SU-DHL-6 (cell line): ENCODE results near the gene SPOCD1.

Source experiments
- H2AFZ ChIP-seq: fragments of 200-600 bp; sonication (generic); 2 replicates; pipeline ENCODE4 v1.6.1; 2014; ENCODE audit warnings: low read depth, mild to moderate bottlenecking, moderate library complexity, mixed read lengths, antibody characterized with exemption, low read length; ENCODE audit not compliant: severe bottlenecking
- H3F3A ChIP-seq: fragments of 200-600 bp; shearing (Covaris generic); 2 replicates; pipeline ENCODE4 v1.6.0; 2016; ENCODE audit warnings: antibody characterized with exemption, mild to moderate bottlenecking; ENCODE audit not compliant: insufficient read depth
- H3K27ac ChIP-seq: fragments of 200-600 bp; sonication (generic); 2 replicates; pipeline ENCODE4 v1.5.1; 2016; ENCODE audit warnings: low read depth, mild to moderate bottlenecking, low read length, moderate library complexity, mixed read lengths
- H3K27me3 ChIP-seq: fragments of 200-600 bp; sonication (generic), shearing (Covaris generic); 2 replicates; pipeline ENCODE4 v1.6.0; 2014; ENCODE audit warnings: mild to moderate bottlenecking, low read length
- H3K36me3 ChIP-seq: fragments of 200-600 bp; sonication (generic); 2 replicates; pipeline ENCODE4 v1.6.1; 2014; ENCODE audit warnings: mild to moderate bottlenecking, low read length, mixed read lengths
- H3K4me2 ChIP-seq: fragments of 300-600, 200-600 bp; shearing (Covaris generic), sonication (generic); 2 replicates; pipeline ENCODE4 v1.6.0; 2014; ENCODE audit warnings: low read length, low read depth, mild to moderate bottlenecking; ENCODE audit not compliant: poor library complexity, severe bottlenecking
- H3K4me3 ChIP-seq: fragments of 200-600 bp; sonication (generic); 2 replicates; pipeline ENCODE4 v1.5.1; 2014; ENCODE audit warnings: antibody characterized with exemption, low read length, mild to moderate bottlenecking, mixed read lengths; ENCODE audit not compliant: insufficient read depth, poor library complexity, severe bottlenecking
- H3K79me2 ChIP-seq: fragments of 200-600 bp; sonication (generic); 2 replicates; pipeline ENCODE4 v1.6.1; 2014; ENCODE audit warnings: mild to moderate bottlenecking, low read length, moderate library complexity; ENCODE audit not compliant: insufficient read depth
- H3K9ac ChIP-seq: fragments of 200-600 bp; sonication (generic); 2 replicates; pipeline ENCODE4 v1.7.0; 2014; ENCODE audit warnings: mild to moderate bottlenecking, low read length
- H3K9me2 ChIP-seq: fragments of 200-600 bp; sonication (generic); replicated peaks from 2 replicates; pipeline ENCODE4 v1.6.1; 2014; ENCODE audit warnings: low read length; ENCODE audit not compliant: insufficient read depth
- H3K9me3 ChIP-seq: fragments of 200-600 bp; sonication (generic); 2 replicates; pipeline ENCODE4 v1.6.1; 2014; ENCODE audit warnings: low read length, mixed read lengths; ENCODE audit not compliant: insufficient read depth
- H4K20me1 ChIP-seq: fragments of 200-600 bp; sonication (generic); 2 replicates; pipeline ENCODE4 v1.6.1; 2014; ENCODE audit warnings: low read depth, mild to moderate bottlenecking, antibody characterized with exemption, low read length, moderate library complexity, mixed read lengths
- CTCF ChIP-seq: fragments of 200-600 bp; sonication (generic); IDR thresholded peaks from one replicate; pipeline ENCODE4 v1.5.1; 2017; ENCODE audit warnings: antibody characterized with exemption, mild to moderate bottlenecking, low read length, moderate library complexity; ENCODE audit not compliant: insufficient read depth, poor library complexity, severe bottlenecking
- EZH2phosphoT487 ChIP-seq: fragments of 200-600 bp; sonication (generic), shearing (Covaris generic); conservative IDR thresholded peaks from 2 replicates; pipeline ENCODE4 v1.6.1; 2018; ENCODE audit warnings: mild to moderate bottlenecking, antibody characterized with exemption, low read length, moderate library complexity, mixed read lengths

The SPOCD1 gene

DNA sequence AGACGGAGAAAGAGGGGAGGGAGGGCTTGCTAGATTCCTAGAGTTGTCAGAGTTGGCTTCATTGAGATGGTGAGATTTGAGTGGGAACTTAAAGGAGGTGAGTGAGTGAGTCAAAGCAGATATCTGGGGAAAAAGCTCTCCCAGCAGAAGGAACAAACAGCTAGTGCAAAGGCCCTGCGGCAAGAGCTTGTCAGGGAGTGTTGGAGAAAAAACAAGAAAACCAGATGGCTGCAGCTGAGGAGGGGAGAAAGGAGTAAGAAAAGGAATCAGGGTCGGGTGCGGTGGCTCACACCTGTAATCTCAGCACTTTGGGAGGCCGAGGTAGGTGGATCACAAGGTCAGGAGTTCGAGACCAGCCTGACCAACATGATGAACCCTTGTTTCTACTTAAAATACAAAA is 40.3 kb upstream of the SPOCD1 start:
- Histone ChIP-seq H3K9ac (no peak overlapping the region), H3K4me2 (no peak overlapping the region), H3F3A (no peaks in the 10 kb centered on the region), H3K27ac (no peak overlapping the region), H3K27me3 (no peaks in the 10 kb centered on the region), H3K9me3 (no peaks in the 10 kb centered on the region), H3K36me3 (no peaks in the 10 kb centered on the region), H3K4me3 (no peak overlapping the region), H3K9me2 (no peaks in the 10 kb centered on the region), H3K79me2 (no peaks in the 10 kb centered on the region), H2AFZ (no peak overlapping the region), H4K20me1 (no peaks in the 10 kb centered on the region)
- TF ChIP-seq EZH2phosphoT487: no peak
- TF ChIP-seq CTCF: no peak

DNA sequence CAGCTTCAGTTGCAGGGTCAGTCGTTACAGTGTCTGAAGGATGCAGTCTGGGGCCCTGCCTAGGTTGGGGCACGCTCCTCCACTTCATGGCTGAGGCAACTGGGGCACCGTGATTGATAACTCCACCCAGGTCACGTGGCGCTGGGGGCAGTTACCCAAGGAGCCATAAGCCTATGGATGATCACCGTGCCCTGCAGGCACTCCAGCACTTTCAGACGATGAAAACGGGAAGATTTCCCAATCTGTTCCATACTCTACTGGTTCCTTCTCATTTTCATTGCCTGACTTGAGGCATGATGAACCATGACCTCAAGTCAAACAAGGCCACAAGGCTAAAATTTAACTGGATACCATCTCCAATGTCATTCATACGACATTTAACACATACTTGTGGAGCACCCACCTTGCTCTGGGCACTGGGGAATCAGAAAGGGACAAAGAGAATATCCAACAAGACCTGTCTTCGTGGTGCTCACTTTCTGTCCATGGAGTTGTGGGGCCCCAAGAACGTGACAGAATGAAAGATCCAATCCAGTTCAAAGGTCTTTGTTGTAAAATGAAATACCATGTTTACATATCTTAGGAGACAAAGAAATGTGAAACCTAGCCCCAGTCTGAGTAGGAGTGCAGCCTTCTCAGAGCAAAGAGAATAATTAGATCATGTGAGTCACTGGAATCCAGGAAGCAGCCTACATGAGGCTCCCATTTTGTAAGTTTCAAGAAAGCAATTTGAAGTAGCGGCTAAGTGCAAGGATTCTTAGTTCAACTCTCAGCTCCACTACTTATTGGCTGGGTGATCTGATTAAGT is 39.4 kb upstream of the SPOCD1 start:
- Histone ChIP-seq H3K4me2 (no peak overlapping the region), H3K9ac (no peak overlapping the region), H3K9me3 (no peaks in the 10 kb centered on the region), H3K27ac (no peak overlapping the region), H3F3A (no peaks in the 10 kb centered on the region), H3K4me3 (no peak overlapping the region), H3K36me3 (no peaks in the 10 kb centered on the region), H2AFZ (no peak overlapping the region), H3K27me3 (no peaks in the 10 kb centered on the region), H3K9me2 (no peaks in the 10 kb centered on the region), H4K20me1 (no peaks in the 10 kb centered on the region), H3K79me2 (no peaks in the 10 kb centered on the region)
- TF ChIP-seq CTCF: no peak
- no peak for TF ChIP-seq EZH2phosphoT487

DNA sequence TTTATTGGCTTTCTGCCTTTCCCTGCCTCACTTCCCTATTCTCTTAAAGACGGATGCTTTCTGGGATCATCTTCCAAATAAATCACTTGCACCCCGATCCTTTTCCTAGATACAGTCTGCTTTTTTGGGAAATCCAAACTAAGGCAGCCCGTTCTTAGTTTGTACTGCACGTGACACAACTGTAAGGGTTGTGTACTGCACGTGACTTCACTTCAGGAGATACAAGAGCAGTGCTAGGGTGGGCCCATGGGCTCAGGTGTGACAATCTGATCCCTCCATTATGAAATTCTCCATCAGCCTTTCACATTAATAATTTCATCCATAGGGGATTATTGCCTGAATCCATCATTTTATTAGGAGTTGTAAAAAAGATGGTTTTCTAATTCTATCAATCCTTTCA is 33.8 kb upstream of the SPOCD1 start:
- Histone ChIP-seq H3K79me2 (no peaks in the 10 kb centered on the region), H2AFZ (no peak overlapping the region), H3K27me3 (no peaks in the 10 kb centered on the region), H3K36me3 (no peaks in the 10 kb centered on the region), H4K20me1 (no peaks in the 10 kb centered on the region), H3K9me3 (no peaks in the 10 kb centered on the region), H3K27ac (no peak overlapping the region), H3K4me2 (no peak overlapping the region), H3K9ac (no peak overlapping the region), H3F3A (peaks cover 7% of the 10 kb centered on the region; the same call in 1 of the 2 replicates), H3K9me2 (no peaks in the 10 kb centered on the region), H3K4me3 (no peak overlapping the region)
- TF ChIP-seq EZH2phosphoT487 (no peak), CTCF (no peak)
